GM12801 (cell line): ENCODE measurements around the gene CASP3.

Source experiments
- TF ChIP-seq, protein P1 (sequence below): IDR thresholded peaks from one replicate; pipeline ENCODE4 v1.5.1; 2011; ENCODE audit warnings: control low read depth; ENCODE audit not compliant: insufficient read length; ENCODE audit errors: extremely low read depth

The CASP3 gene

DNA sequence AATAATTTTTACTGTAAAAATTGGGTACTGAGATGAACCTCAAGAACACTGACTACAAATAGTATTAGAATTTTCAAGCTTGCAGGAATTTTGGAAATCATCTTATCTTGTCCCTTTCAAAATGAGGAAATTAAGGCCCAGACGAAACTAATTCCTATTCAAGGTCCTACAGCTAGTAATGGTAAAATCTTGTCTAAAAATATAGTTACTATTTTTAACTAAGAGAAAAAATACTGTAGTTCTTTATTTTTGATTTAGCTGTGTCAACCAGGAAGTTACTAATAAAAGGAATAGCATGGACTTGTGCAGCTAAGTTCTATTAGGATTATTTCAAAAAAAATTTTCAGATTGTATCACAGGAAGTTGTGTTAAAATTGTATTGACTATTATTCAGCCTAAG, 13.0 kb upstream of the CASP3 start:
- TF ChIP-seq, protein P1, sequence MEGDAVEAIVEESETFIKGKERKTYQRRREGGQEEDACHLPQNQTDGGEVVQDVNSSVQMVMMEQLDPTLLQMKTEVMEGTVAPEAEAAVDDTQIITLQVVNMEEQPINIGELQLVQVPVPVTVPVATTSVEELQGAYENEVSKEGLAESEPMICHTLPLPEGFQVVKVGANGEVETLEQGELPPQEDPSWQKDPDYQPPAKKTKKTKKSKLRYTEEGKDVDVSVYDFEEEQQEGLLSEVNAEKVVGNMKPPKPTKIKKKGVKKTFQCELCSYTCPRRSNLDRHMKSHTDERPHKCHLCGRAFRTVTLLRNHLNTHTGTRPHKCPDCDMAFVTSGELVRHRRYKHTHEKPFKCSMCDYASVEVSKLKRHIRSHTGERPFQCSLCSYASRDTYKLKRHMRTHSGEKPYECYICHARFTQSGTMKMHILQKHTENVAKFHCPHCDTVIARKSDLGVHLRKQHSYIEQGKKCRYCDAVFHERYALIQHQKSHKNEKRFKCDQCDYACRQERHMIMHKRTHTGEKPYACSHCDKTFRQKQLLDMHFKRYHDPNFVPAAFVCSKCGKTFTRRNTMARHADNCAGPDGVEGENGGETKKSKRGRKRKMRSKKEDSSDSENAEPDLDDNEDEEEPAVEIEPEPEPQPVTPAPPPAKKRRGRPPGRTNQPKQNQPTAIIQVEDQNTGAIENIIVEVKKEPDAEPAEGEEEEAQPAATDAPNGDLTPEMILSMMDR = no peak

- TF ChIP-seq, protein P1 = no peak
These were observed 11.7 kb upstream of the CASP3 start for GRCh38 chr4:184660978-184661377.

DNA sequence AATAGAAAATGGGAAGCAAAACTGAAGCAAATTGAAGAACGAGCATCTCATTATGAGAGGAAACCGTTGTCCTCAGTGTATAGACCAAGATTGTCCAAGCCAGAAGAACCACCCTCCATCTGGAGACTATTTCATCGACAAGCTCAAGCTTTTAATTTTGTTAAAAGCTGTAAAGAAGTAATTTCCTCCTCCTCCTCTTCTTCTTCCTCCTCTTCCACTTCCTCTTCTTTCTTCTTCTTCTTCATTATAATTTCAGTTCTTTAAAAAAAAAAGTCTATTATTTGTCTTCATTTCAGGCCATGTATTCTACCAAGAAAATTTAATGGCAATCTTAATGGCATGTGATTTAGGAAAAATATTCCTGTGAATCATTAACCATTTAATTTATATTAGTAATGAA, 7.9 kb upstream of the CASP3 start:
- TF ChIP-seq, protein P1 = no peak

DNA sequence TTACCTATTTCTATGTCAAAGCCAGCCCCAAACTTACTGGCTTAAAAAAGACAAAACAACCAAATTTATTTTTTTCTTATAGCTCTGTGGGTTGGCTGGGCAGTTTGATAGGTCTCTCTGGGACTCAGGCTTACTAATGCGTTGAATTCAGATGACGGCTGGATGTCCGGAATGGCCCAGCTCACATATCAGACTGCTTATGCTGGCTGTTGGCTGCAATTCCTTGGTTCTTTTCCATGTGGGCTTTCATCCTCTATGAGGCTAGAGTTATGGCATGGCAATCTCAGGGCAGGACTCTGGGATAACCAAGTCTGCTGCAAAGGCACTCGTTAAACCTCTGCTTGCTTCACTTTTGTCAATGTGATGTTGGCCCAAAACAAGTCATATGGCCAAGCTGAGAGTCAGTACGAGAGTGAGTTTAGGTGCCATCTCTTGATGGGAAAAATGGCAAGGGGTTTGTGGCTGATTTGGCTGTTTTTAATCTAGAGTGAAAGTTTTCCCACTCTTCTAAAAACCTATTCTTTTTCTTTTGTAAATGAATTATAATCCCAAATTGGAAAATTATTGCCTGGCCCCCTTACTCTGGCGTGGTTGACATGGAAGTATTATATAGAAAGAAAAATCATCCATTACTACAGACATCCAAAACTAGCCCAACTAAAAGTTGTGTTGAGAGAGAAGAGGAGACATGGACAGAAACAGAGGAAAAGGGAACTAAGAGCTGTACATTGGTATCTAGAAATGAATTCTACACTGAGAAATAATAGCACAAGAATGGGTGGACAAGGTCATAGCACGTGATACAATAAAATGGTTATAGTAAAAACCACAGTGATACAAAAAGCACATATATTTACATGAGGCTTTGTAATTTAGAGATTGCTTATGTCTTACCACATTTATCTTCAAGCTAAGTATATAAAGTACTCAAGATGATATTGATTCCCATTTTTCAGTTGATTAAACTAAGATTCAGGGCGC, 6.9 kb upstream of the CASP3 start:
- TF ChIP-seq, protein P1 = no peak

- TF ChIP-seq, protein P1 = no peak
These were observed 4.4 kb upstream of the CASP3 start for GRCh38 chr4:184653650-184654049.

GRCh38 chr4:184651899-184652298, 2.7 kb upstream of the CASP3 start:
- TF ChIP-seq, protein P1 = no peak

- TF ChIP-seq, protein P1 = no peak
These were observed 966 bp upstream of the CASP3 start for GRCh38 chr4:184649971-184650855.
